HG02852 (cell line): ENCODE measurements around the gene VASN.
"Not testable (repeated sequence)": the region's sequence is repeated elsewhere in the genome, so short reads cannot be mapped to it uniquely, and the experiment has no call there.

Experiments
- ATAC-seq: cut with Tn5 transposase; IDR thresholded peaks from one replicate; pipeline ENCODE4 v1.9.1; 2021; ENCODE audit warnings: mild to moderate bottlenecking, moderate library complexity; ENCODE audit not compliant: unreplicated experiment

The VASN gene

GRCh38 chr16:4383591-4384444 is 12.2 kb downstream of the VASN start:
- no peak for ATAC-seq

DNA sequence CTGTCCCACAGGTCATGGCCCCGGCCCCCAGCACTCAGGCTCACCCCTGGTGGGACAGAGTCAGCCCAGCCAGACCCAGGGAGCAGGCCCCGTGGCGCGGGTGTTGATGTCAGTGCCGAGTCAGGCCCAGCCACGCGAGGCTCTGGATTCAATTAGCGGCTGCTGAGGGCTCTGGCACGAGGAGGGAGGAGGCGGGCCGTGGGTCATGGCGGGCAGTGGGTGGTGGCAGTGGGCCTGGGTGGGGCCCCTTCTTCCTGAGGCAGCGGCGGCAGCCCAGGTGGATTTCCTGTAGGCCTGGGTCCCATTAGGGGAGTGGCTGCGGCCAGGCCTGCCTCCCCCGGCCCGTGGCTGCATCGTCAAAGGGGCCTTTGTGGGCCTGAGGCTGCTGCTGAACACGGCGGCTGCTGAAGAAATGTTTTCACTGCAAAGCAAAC is 12.9 kb downstream of the VASN start:
- ATAC-seq = no peak

GRCh38 chr16:4385066-4385788 is 13.6 kb downstream of the VASN start:
- ATAC-seq = no peak

DNA sequence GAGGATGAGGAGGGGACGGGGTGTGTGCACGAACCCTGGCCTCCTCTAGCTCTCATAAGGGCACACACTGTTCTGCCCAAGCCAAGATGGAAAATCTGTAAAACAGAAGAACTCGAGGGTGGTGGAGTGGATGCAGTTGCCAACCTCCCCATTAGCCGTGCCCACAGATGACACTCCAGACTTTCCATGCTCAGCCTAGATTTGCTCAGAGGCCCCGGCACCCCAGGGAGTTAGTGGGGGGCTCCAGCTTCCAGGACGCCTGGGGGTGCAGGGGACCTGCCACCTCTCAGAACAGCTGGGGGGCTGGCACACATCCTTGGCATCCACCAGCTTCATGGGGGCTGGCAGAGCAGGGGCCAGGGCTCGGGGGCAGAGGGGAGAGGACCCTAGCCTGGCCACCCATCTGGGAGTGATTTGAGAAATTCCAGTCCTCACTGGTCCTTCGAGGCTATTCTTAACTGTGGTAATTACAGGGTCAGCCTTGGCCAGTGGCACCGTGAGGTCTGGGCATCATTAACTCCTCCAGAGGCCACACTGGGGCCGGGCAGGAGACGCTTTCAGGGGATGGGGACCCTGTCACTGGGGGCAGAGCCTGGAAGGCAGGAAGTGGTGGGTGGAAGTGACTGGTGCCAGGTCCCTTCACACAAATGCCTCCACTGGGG is 14.3 kb downstream of the VASN start:
- ATAC-seq = no peak

DNA sequence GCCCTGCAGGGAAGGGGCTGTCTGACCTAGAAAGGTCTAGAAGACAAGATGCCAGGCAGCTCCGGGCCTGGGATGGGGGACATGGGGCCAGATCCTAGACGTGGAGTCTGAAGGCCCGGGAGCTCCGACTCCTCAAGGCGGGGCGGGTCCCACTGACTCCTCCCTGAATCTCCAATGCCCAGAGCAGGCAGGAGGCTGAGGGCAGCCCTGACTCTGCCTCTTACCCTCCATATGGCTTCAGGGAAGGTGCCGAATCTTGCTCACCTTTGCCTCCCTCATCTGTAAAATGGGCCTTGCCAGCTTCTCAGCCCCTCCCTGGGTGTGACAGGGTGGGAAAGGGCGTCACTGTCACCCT is 14.8 kb downstream of the VASN start:
- ATAC-seq = no peak

DNA sequence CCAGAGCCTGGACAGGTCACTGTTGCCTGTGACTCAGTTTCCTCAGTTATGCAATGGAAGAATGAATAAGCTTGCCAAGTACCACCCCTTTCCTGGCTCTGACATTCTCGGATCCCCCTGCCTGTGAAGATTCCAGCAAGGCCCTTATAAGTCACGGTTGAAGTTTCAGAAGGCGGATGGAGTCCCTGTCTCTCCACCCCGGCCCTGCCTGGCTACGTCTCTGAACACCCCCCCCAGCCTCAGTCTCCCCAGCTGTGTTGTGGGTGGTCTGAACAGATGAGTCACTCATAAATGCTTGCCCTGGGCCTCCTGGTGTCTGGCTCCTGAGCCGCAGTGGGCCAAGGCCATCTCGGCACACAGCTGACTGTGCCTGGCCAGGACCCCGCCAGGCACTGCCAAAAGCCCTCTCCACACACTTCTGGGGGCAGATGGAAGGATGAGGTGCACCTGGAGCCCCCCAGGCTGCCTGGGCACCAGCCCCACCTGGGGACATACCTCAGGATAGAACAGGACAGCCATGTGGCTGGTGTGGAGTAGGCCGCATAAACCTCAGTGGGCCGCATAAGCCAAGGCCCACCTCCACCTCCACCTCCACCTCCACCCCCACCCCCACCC is 15.4 kb downstream of the VASN start:
- ATAC-seq = no peak

DNA sequence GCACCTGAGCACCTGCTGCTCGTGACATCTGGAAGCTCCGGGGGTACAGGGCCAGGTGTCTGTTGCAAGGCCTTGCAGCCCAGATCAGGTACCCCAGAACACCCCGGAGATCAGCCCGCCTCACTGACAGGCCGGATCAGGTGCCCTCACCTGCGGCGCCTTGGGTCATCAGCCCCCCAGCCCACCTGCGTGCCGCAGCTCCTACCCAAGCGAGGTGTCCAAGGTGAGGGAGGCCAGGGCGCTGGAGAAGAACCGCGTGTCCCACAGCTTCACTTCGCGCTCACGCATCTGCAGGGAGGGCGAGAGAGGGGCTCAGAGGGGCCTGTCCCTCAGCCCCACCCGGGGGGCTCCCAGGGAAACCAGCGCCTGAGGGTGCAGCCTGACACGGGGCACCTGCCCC is 16.1 kb downstream of the VASN start:
- no peak for ATAC-seq

DNA sequence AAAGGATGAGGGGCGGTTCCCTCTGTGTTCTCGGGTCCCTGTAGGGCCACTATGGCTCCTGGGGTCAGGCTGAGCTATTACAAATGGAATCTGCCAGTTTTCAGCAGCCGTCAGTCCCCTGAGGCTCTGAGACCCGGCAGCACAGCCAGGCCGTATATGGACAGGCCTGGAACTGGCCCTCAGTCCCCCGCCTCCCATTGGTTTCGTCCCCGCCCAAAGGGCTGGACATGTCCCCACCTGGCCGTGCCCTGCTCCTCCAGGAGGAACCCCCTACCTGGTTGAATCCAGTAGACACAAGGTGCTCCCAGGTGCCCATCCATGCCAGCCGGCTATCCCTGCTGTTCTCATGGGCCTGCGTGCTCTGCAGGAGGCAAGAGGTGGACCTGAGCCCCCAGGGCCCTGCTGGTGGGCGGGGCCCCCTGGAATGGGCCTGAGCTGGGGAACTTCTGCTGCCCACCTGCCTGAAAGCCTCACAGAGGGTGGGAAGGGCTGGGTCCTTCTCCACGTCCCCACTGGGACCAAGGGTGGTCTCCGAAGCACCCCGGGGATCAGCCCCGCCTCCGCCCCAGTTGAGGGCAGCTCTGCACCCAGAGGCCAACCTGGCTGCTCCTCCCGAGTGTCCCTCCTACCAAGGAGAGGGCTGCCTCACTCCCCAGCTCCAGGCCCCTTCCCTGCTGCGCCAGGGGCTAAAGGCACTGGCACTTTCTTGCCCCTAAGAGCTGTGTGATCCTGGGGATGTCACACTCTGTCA is 16.8 kb downstream of the VASN start:
- ATAC-seq = no peak

DNA sequence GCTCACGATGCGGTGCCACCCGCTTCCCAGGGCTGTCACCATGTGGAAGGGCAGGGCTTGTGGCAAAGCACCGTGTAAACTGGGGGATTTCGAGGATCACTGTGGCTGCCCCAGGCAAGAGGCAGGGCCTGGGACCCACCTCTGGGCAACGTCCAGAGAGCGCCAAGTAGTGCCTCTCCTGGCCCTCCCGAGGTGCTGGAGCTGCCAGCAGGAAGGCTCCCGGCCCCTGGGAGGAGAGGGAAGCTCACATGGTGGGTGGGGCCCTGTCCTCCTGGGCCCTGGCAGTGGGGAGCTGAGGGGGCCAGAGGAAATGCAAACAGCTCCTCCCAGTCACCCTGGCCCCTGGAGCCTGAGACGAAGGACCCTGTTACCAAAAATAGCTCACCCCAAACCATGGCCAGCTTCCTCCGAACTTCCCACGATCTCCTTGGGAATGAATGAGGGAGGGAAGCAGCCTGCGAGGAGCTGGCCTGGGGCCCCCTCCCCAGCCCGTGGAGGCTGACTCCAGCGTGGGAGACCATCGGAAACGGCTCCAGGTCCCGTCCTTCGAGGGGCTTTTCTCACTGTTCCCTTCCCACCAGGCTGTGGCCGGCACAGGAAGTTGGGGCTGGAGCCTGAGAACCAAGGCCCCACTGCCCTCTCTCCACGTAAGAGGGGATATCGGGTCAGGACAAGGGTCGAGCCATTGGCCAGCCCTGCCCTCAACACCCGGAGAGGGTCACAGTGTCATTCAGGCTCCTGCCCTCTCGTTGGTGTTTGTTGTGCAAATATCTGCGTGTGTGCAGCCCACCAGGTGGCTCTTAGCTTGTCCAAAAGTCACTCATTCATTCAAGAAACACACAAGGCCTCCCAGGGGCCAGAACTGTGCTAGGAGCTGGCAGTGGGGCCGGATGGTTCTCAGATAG is 17.7 kb downstream of the VASN start:
- no peak for ATAC-seq

- no peak for ATAC-seq
Measured at GRCh38 chr16:4390266-4391260, 18.9 kb downstream of the VASN start.

GRCh38 chr16:4391631-4392381 is 20.2 kb downstream of the VASN start:
- ATAC-seq = no peak

DNA sequence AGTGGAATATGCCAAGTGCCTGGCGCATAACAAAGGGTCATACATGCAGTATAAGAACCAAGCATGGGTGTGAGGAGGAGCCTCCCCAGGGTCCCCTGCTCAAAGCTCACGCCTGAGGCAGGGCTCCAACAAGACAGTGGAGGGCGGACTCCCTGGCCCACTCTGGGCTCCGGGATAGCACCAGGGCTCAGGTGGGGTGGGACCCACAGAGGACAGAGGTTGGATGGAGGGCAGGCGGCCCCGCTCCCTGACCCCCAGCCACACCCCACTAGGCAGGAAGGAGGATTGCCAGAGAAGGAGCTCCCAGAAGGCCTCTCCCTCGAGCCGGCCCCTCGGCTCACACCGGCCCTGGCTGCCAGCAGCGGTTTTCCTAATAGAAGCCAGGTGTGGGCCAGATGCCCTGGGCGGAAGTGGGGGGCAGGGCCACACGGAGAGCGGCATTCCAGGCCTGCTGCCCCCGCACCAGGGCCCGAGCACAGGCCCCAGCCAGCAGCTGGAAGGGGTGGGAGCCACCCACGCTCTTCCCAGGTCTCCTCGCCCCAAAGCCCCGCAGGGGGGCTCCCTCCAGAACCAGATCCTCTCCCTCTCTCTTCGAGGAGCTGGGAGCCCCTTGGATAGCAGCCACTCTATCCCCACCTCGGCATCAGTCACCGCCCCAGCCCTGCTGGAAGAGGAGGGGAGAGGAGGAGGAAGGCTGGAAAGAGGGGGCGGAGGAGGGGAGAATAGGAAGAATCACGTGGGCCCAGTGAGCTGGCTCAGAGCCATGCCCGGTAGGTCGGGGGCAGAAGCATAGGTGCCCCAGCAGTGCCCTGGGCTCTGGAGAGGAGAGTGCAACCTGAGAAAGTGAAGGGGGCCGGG is 21.0 kb downstream of the VASN start:
- ATAC-seq = no peak

DNA sequence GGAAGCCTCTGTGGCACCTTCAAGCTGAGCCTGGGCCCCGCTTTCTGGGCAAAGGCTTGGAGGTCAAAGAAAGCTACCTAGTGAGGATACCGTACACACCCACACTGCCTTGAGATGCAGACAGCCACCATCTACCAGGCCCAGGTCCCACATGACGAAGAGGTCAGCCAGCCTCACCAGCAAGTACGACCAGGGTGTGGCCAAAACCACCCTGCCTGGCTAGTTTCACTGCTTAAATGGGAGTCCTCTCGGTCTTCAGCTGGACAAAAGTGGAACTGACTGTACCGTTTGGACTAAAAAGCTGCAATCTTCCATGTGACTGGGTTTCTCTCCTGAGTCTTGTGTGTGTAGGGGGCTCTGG is 21.6 kb downstream of the VASN start:
- ATAC-seq = no peak

- not testable (repeated sequence) for ATAC-seq
Measured at GRCh38 chr16:4393850-4394249, 22.2 kb downstream of the VASN start.

DNA sequence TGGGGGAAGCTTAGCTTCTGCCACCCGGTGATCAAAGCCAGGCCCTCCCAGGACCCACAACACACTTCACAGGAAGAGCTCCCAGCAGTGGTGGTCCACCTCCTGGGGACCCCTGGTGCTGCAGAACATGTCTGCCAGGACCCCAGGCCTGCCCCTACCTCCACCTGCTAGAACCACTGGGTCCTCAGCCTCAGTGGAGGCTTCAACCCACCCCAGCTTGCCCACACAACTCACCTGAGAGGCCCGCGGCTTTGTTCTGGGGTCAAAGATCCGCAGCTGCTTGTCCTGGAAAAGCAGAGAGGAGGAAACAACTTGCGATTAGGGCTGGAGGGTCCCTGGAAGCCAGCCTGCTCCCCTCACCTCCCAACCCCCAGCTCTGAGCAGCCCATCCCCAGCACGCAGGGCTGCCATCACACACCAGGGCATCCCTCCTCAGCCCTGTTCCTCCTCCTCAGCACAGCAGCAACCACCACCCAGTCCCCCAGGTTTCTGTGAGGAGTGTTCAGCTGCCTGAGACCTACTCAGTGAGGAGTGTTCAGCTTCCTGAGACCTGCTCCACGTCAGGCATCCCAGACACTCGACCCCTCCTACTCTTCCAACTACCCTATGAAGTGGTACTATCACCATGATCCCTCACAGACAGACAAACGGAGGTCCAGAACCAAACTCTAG is 23.5 kb downstream of the VASN start:
- ATAC-seq = no peak

DNA sequence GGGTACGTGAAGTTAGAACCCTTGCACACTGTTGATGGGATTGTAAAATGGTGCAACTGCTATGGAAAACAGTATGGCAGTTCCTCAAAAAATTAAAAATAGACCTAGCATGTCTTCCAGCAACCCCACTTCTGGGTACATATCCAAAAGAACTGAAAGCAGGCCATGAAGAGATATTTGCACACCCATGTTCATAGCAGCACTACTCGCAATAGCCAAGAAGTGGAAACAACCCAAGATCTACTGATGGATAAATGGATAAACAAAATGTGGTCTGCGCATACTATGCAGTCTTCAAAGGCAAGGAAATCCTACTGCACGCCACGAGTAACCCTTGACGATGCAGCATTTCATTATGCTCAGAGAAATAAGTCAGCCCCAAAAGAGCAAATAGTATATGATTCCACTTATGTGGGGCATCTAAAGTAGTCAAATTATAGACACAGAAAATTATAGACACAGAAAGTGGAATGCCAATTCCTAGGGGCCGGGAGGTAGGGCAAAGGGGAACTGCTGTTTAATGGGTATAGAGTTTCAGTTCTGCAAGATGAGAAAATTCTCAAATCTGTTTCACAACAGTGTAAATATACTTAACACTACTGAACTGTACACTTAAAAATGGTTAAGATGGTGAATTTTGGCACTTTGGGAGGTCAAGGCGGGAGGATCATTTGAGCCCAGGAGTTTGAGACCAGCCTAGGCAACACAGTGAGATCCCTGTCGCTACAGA is 27.5 kb downstream of the VASN start:
- no peak for ATAC-seq
